Measurements from ENCODE around the gene MESD. TPM values are rescaled to one million over a fixed set of nuclear protein-coding genes. Genes with fewer than 3 reads are reported as not detected.

The MESD gene
- total RNA-seq, 3 donors from 2014 or later (not counting 1 experiment from before 2014, with no cell fraction given), result 14.7 to 26.0 (median 24.5) TPM

DNA sequence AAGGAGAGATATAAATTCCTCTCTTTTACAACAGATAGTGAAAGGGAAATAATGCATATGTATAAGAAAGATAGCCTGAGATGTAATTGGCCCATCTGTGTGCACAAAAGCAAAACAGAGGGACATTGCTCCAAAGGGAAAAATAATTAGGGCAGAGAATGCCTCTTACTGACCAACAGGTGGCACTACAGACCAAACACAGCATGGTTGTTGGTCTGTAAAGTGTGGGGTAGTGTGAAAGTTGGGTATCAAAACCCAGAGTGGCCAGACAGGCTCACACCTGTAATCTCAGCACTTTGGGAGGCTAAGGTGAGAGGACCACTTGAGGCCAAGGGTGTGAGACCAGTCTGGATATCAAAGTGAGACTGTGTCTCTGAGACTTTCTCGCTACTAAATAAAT, 6.6 kb upstream of the MESD start:
- H3K9me3 Mint-ChIP-seq, result no peaks in the 10 kb centered on the region
- no peak for ATAC-seq
- Histone ChIP-seq H3K27ac (ENCODE audit: low read length) (no peak overlapping the region), H3K4me3 (ENCODE audit: low read length) (no peak overlapping the region), H3K36me3 (ENCODE audit: control insufficient read depth, insufficient read depth, low read length) (no peaks in the 10 kb centered on the region), H3K4me1 (ENCODE audit: control insufficient read depth, insufficient read depth, low read length) (peaks cover 9% of the 10 kb centered on the region), H3K9me3 (ENCODE audit: control insufficient read depth, insufficient read depth, low read length) (no peaks in the 10 kb centered on the region), H3K27me3 (ENCODE audit: control insufficient read depth, insufficient read depth, low read length) (no peaks in the 10 kb centered on the region)
- no peaks in the 10 kb centered on the region for H3K36me3 Mint-ChIP-seq
- no peak overlapping the region for H3K27ac Mint-ChIP-seq
- H3K4me3 Mint-ChIP-seq, result no peak overlapping the region
- intact Hi-C loops (cut with micrococcal nuclease), result no loop called here
- TF ChIP-seq, protein P1, sequence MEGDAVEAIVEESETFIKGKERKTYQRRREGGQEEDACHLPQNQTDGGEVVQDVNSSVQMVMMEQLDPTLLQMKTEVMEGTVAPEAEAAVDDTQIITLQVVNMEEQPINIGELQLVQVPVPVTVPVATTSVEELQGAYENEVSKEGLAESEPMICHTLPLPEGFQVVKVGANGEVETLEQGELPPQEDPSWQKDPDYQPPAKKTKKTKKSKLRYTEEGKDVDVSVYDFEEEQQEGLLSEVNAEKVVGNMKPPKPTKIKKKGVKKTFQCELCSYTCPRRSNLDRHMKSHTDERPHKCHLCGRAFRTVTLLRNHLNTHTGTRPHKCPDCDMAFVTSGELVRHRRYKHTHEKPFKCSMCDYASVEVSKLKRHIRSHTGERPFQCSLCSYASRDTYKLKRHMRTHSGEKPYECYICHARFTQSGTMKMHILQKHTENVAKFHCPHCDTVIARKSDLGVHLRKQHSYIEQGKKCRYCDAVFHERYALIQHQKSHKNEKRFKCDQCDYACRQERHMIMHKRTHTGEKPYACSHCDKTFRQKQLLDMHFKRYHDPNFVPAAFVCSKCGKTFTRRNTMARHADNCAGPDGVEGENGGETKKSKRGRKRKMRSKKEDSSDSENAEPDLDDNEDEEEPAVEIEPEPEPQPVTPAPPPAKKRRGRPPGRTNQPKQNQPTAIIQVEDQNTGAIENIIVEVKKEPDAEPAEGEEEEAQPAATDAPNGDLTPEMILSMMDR (IDR thresholded peaks at IDR 0.05), result no peak
- WGBS (ENCODE audit: insufficient coverage), result no CpG with 5 or more reads among the region's 1 CpG
- H3K4me1 Mint-ChIP-seq, result peaks cover 18 to 21% of the 10 kb centered on the region in 2 donors
- no peaks in the 10 kb centered on the region for H3K27me3 Mint-ChIP-seq (ENCODE audit: low read depth in 2 of 2)
- DNase-seq, result peak in 1 of 2 donors; percentile 57

DNA sequence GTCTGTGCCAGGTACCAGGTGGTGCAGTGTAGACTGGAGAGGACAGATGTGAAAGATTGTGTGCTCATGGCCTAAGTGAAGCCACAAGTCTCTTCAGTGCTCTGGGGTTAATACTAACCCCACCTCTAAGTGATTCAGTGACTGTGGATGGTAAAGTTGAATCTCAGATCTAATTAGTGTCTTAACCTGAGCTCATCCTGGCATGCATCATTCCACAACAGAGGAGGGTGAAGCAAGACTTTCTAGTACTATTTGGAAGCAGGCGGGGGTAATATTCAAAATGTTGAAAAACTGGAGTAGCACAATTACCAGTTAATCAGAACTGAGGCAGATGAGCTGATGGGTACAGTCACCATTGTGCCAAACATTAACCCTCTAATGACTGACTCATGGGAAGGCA, 2.8 kb upstream of the MESD start:
- Mint-ChIP-seq H3K4me3 (no peak overlapping the region), H3K27me3 (ENCODE audit: low read depth in 2 of 2) (no peaks in the 10 kb centered on the region), H3K4me1 (peaks cover 25 to 26% of the 10 kb centered on the region in 2 donors), H3K36me3 (no peaks in the 10 kb centered on the region), H3K27ac (no peak overlapping the region), H3K9me3 (no peaks in the 10 kb centered on the region)
- Histone ChIP-seq H3K27ac (ENCODE audit: low read length) (no peak overlapping the region), H3K4me3 (ENCODE audit: low read length) (no peak overlapping the region), H3K27me3 (ENCODE audit: control insufficient read depth, insufficient read depth, low read length) (no peaks in the 10 kb centered on the region), H3K36me3 (ENCODE audit: control insufficient read depth, insufficient read depth, low read length) (no peaks in the 10 kb centered on the region), H3K9me3 (ENCODE audit: control insufficient read depth, insufficient read depth, low read length) (no peaks in the 10 kb centered on the region), H3K4me1 (ENCODE audit: control insufficient read depth, insufficient read depth, low read length) (peaks cover 16% of the 10 kb centered on the region)
- DNase-seq, result no peak
- ATAC-seq, result no peak
- WGBS (ENCODE audit: insufficient coverage), result 100% methylated on average over 1 of the region's 1 CpG
- TF ChIP-seq, protein P1 (IDR thresholded peaks at IDR 0.05), result no peak
- intact Hi-C loops (cut with micrococcal nuclease), result no loop called here

DNA sequence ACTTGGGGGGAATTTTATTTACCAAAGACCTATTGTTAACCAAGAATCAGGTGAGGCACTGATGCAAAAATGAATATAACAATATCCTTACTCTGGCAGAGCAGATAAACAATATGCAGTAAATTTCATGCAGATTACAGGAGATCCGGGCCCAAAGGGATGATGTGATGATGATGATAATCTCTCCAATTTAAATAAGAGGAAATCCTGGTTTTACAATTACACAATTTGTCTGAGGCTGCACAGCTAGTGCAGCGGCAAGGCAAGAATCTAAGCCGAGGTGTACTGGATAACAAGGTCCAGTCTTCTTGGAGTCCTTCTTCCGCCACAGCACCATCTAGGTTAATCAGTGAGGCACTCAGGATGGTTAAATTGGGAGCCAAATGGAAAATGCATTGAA, 2.4 kb upstream of the MESD start:
- no peak overlapping the region for H3K27ac Mint-ChIP-seq
- ATAC-seq, result no peak
- H3K36me3 Mint-ChIP-seq, result no peaks in the 10 kb centered on the region
- peaks cover 27 to 28% of the 10 kb centered on the region in 2 donors for H3K4me1 Mint-ChIP-seq
- no peak overlapping the region for H3K4me3 ChIP-seq (ENCODE audit: low read length)
- TF ChIP-seq, protein P1 (IDR thresholded peaks at IDR 0.05), result no peak
- DNase-seq, result no peak
- no peaks in the 10 kb centered on the region for H3K9me3 Mint-ChIP-seq
- H3K4me1 ChIP-seq (ENCODE audit: control insufficient read depth, insufficient read depth, low read length), result peaks cover 16% of the 10 kb centered on the region
- no peaks in the 10 kb centered on the region for H3K36me3 ChIP-seq (ENCODE audit: control insufficient read depth, insufficient read depth, low read length)
- no peak overlapping the region for H3K4me3 Mint-ChIP-seq
- 90% methylated on average over 3 of the region's 4 CpGs for WGBS (ENCODE audit: insufficient coverage)
- intact Hi-C loops (cut with micrococcal nuclease), result no loop called here
- H3K27ac ChIP-seq (ENCODE audit: low read length), result no peak overlapping the region
- no peaks in the 10 kb centered on the region for H3K9me3 ChIP-seq (ENCODE audit: control insufficient read depth, insufficient read depth, low read length)
- H3K27me3 ChIP-seq (ENCODE audit: control insufficient read depth, insufficient read depth, low read length), result no peaks in the 10 kb centered on the region
- H3K27me3 Mint-ChIP-seq (ENCODE audit: low read depth in 2 of 2), result no peaks in the 10 kb centered on the region

DNA sequence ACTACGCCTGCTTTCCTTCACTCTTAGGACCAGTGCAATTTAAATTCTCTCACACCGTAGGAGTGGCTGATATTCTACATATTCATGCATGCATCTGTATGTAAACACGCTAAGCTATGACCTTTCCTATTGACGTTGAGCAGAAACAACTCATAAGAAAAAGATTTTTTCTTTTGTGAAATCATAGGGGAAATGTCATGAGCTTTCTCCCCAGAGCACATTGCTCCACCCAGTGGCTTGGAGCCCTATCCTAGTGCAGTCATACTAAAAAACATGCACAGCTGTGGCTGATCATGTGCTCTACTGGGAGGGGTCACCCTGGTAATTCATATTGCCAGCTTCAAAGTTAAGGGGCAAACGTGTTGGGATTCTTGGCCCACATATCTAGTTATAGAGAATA, 1.8 kb upstream of the MESD start:
- no peak for ATAC-seq
- peak in 1 of 2 donors; percentile 40 for DNase-seq
- WGBS (ENCODE audit: insufficient coverage), result 73% methylated on average over 5 of the region's 5 CpGs

More for the DNA sequence above, 1.8 kb upstream of the MESD start:
- H3K4me3 ChIP-seq (ENCODE audit: low read length), result no peak overlapping the region
- H3K27ac ChIP-seq (ENCODE audit: low read length), result no peak overlapping the region
- Mint-ChIP-seq H3K9me3 (no peaks in the 10 kb centered on the region), H3K27me3 (ENCODE audit: low read depth in 2 of 2) (no peaks in the 10 kb centered on the region), H3K27ac (no peak overlapping the region), H3K4me1 (peaks cover 33 to 34% of the 10 kb centered on the region in 2 donors), H3K36me3 (no peaks in the 10 kb centered on the region), H3K4me3 (no peak overlapping the region)
- no peaks in the 10 kb centered on the region for H3K9me3 ChIP-seq (ENCODE audit: control insufficient read depth, insufficient read depth, low read length)
- H3K4me1 ChIP-seq (ENCODE audit: control insufficient read depth, insufficient read depth, low read length), result peaks cover 16% of the 10 kb centered on the region
- H3K27me3 ChIP-seq (ENCODE audit: control insufficient read depth, insufficient read depth, low read length), result no peaks in the 10 kb centered on the region
- intact Hi-C loops (cut with micrococcal nuclease), result no loop called here
- TF ChIP-seq, protein P1 (IDR thresholded peaks at IDR 0.05), result no peak
- H3K36me3 ChIP-seq (ENCODE audit: control insufficient read depth, insufficient read depth, low read length), result no peaks in the 10 kb centered on the region

Measured in natural killer cell (primary cell).